PC-9 (cell line): ENCODE results near the gene NFE2L3.

Experiments used
- CTCF ChIP-seq: fragments of 200-600 bp; sonication (generic); conservative IDR thresholded peaks from 2 replicates; pipeline ENCODE4 v1.6.1; 2017; ENCODE audit warnings: mixed run types, antibody characterized with exemption, mild to moderate bottlenecking, moderate library complexity
- EZH2 ChIP-seq: fragments of 200-600 bp; sonication (generic); IDR thresholded peaks from 2 replicates; pipeline ENCODE4 v1.8.0; 2017; ENCODE audit warnings: antibody characterized with exemption, low read depth

- TF ChIP-seq EZH2 = no peak
- no peak for TF ChIP-seq CTCF
These were observed 34.0 kb upstream of the NFE2L3 start for GRCh38 chr7:26117970-26118369.
